Activated CD4-positive, alpha-beta T cell treated with anti-CD3 and anti-CD28 coated beads, Interleukin-2, amount 10 ng/mL, durations not matched to agents 24 days and 14 days (primary cell): ENCODE results near the gene SPI1. TPM values are rescaled to one million over a fixed set of nuclear protein-coding genes. Genes with fewer than 3 reads are reported as not detected.

ENCODE experiments used
- DNase-seq: peaks from one replicate; pipeline ENCODE4 v3.0.0; 2022
- H3K27ac Mint-ChIP-seq: one replicate; pipeline ENCODE4 v1.8.0; 2022; ENCODE audit warnings: mild to moderate bottlenecking, mixed read lengths
- H3K27me3 Mint-ChIP-seq: one replicate; pipeline ENCODE4 v1.8.0; 2022; ENCODE audit warnings: mixed read lengths
- H3K36me3 Mint-ChIP-seq: one replicate; pipeline ENCODE4 v1.8.0; 2022; ENCODE audit warnings: low read depth, mild to moderate bottlenecking, mixed read lengths
- H3K4me1 Mint-ChIP-seq: one replicate; pipeline ENCODE4 v1.8.0; 2021; ENCODE audit warnings: mixed read lengths
- H3K4me3 Mint-ChIP-seq: one replicate; pipeline ENCODE4 v1.8.0; 2022; ENCODE audit warnings: mild to moderate bottlenecking, moderate library complexity, mixed read lengths
- H3K9me3 Mint-ChIP-seq: one replicate; pipeline ENCODE4 v1.8.0; 2021; ENCODE audit warnings: mixed read lengths
- intact Hi-C: fragments of 100-400 bp; cut with micrococcal nuclease; formaldehyde crosslinking; loops from one replicate; pipeline ENCODE4 v1.15.1; 2023
- total RNA-seq: library from RNA; stranded (reverse); gene quantifications from 2 replicates; pipeline ENCODE4 v1.2.3, GENCODE V29; 2022

The SPI1 gene
- total RNA-seq, 1 donor from 2014 or later: not detected

GRCh38 chr11:47387944-47388696 is 9.8 kb upstream of the SPI1 start:
- Mint-ChIP-seq H3K27ac (no peak overlapping the region), H3K27me3 (no peaks in the 10 kb centered on the region), H3K4me1 (peaks cover 10% of the 10 kb centered on the region), H3K9me3 (no peaks in the 10 kb centered on the region), H3K36me3 (no peaks in the 10 kb centered on the region), H3K4me3 (no peak overlapping the region)
- no peak for DNase-seq
- intact Hi-C loops: no loop called here

GRCh38 chr11:47384498-47384897 is 6.2 kb upstream of the SPI1 start:
- Mint-ChIP-seq H3K4me1 (peaks cover 4% of the 10 kb centered on the region), H3K27ac (no peak overlapping the region), H3K27me3 (no peaks in the 10 kb centered on the region), H3K36me3 (no peaks in the 10 kb centered on the region), H3K4me3 (no peak overlapping the region), H3K9me3 (no peaks in the 10 kb centered on the region)
- DNase-seq: no peak
- intact Hi-C loops: no loop called here

DNA sequence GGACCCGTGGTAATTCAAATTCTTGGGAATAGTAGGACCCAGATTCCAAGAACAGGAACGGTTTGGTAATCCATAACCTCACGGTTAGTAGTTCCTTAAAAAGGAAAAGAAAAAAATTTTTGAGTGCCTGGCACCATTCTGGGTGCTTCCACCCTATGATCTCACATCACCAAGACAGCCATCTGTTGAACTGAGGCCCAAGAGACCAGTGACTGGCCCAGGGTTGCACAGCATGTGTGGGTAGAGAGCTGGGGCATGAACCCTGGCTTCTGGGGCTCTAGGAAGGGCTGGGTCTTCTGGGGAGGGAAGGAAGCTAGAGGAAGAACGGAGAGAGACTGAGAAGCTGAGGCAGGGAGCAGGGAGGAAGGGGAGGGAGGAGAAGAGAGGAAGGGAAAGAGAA is 4.7 kb upstream of the SPI1 start:
- Mint-ChIP-seq H3K9me3 (no peaks in the 10 kb centered on the region), H3K27ac (no peak overlapping the region), H3K36me3 (no peaks in the 10 kb centered on the region), H3K27me3 (no peaks in the 10 kb centered on the region), H3K4me1 (peaks cover 3% of the 10 kb centered on the region), H3K4me3 (no peak overlapping the region)
- DNase-seq: no peak
- intact Hi-C loops: no loop called here

DNA sequence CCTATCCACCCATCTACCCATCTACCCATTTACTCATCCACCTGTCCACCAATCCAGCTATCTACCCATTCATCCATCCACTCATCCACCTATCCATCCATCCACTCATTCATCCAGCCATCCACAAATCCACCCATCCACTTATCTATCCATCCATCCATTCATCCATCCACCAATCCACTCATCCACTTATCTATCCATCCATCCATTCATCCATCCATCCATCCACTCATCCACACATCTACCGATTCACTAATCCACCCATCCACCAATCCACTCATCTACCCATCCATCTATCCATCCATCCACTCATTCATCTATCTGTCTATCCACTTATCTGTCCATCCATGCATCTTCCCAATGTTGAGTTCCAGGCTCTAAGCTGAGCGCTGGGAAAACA is 1.7 kb upstream of the SPI1 start:
- no peaks in the 10 kb centered on the region for H3K36me3 Mint-ChIP-seq
- intact Hi-C loops: no loop called here
- no peak overlapping the region for H3K4me3 Mint-ChIP-seq
- H3K27me3 Mint-ChIP-seq: no peaks in the 10 kb centered on the region
- no peaks in the 10 kb centered on the region for H3K9me3 Mint-ChIP-seq
- peaks cover 6% of the 10 kb centered on the region for H3K4me1 Mint-ChIP-seq
- H3K27ac Mint-ChIP-seq: no peak overlapping the region
- DNase-seq: no peak

DNA sequence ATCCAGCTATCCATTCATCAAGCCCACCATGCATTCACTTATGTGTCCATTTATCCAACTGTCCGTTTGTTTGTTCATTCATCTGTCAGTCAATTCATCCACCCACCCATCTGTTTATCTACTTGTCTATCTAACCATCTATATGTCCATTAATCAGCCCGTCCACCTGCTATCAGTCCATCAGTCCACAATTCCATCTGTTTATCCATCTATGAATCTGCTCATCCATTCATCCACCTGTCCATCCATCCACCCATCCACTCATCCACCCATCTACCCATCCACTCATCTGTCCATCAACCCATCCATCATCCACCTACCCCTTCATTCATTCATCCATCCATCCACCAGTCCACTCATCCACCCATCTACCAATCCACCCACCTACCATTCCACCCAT is 970 bp upstream of the SPI1 start:
- H3K36me3 Mint-ChIP-seq: no peaks in the 10 kb centered on the region
- H3K27ac Mint-ChIP-seq: no peak overlapping the region
- H3K4me3 Mint-ChIP-seq: no peak overlapping the region
- peaks cover 10% of the 10 kb centered on the region for H3K4me1 Mint-ChIP-seq
- intact Hi-C loops: no loop called here
- DNase-seq: no peak
- no peaks in the 10 kb centered on the region for H3K27me3 Mint-ChIP-seq
- no peaks in the 10 kb centered on the region for H3K9me3 Mint-ChIP-seq

- Mint-ChIP-seq H3K27ac (no peak overlapping the region), H3K9me3 (no peaks in the 10 kb centered on the region), H3K27me3 (no peaks in the 10 kb centered on the region), H3K4me3 (no peak overlapping the region), H3K4me1 (peaks cover 12% of the 10 kb centered on the region), H3K36me3 (no peaks in the 10 kb centered on the region)
- DNase-seq: no peak
- intact Hi-C loops: no loop called here
These were observed 456 bp upstream of the SPI1 start for GRCh38 chr11:47378836-47379170.

GRCh38 chr11:47377571-47378009 is 757 bp downstream of the SPI1 start:
- Mint-ChIP-seq H3K27me3 (no peaks in the 10 kb centered on the region), H3K27ac (no peak overlapping the region), H3K36me3 (no peaks in the 10 kb centered on the region), H3K4me3 (no peak overlapping the region), H3K9me3 (no peaks in the 10 kb centered on the region), H3K4me1 (peaks cover 12% of the 10 kb centered on the region)
- no peak for DNase-seq
- intact Hi-C loops: no loop called here

GRCh38 chr11:47376525-47377371 is 1.6 kb downstream of the SPI1 start:
- intact Hi-C loops: no loop called here
- Mint-ChIP-seq H3K27ac (no peak overlapping the region), H3K4me3 (no peak overlapping the region), H3K9me3 (no peaks in the 10 kb centered on the region), H3K27me3 (no peaks in the 10 kb centered on the region), H3K4me1 (peaks cover 9% of the 10 kb centered on the region), H3K36me3 (no peaks in the 10 kb centered on the region)
- no peak for DNase-seq

DNA sequence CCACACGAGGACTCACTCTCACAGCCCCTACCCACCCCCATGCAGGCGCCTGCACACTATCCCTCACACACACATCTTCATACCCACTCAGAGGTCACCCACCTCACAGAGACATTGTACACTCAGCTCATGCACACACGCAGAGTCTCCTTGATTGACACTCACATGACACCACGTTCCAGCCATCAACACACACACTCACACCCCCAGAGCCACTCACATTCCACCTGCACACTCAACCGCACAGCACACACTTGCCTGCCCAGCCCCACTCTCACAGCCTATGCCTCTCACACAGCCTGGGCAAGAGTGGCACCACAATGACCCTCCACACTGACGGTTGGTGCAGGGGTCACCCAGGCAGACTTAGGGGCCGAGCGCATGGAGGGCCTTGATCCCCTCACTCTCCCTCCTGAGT is 2.2 kb downstream of the SPI1 start:
- Mint-ChIP-seq H3K27ac (peak overlapping the region; percentile 11), H3K36me3 (no peaks in the 10 kb centered on the region), H3K4me1 (peaks cover 9% of the 10 kb centered on the region), H3K9me3 (no peaks in the 10 kb centered on the region), H3K4me3 (no peak overlapping the region), H3K27me3 (no peaks in the 10 kb centered on the region)
- peak; percentile 53 for DNase-seq
- intact Hi-C loops: no loop called here

DNA sequence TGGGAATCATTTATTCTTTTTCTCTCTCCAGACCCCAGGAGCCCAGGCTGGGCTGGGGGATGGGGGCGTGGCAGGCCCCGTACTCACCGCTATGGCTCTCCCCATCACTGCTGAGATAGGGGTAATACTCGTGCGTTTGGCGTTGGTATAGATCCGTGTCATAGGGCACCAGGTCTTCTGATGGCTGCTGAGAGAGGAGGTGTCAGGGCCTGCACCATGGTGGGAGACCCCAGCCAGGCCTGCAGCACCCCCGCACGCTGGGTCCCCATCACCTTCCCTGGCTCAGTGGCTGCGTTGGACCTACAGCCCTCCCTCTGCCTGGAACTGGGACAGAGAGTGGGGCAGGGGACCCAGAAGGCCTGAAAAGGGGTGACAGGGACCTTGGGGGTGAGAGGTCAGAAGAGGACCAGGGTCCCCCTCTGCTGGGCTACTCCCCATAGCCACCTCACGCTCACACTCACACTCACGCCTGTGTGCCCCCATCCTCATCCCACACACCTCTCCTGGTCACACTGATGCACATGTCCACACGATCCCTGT is 2.7 kb downstream of the SPI1 start:
- intact Hi-C loops: loop anchor here (2.0 kb wide), 2 partner anchors 19 to 79 kb away; no protein-coding TSS in a partner anchor
- H3K9me3 Mint-ChIP-seq: no peaks in the 10 kb centered on the region
- no peak overlapping the region for H3K4me3 Mint-ChIP-seq
- H3K4me1 Mint-ChIP-seq: peaks cover 9% of the 10 kb centered on the region
- no peaks in the 10 kb centered on the region for H3K36me3 Mint-ChIP-seq
- H3K27ac Mint-ChIP-seq: no peak overlapping the region
- DNase-seq: no peak
- H3K27me3 Mint-ChIP-seq: no peaks in the 10 kb centered on the region

GRCh38 chr11:47375020-47375419 is 3.3 kb downstream of the SPI1 start:
- intact Hi-C loops: loop anchor here (2.0 kb wide), 2 partner anchors 20 to 80 kb away; no protein-coding TSS in a partner anchor

GRCh38 chr11:47374720-47375019 is 3.7 kb downstream of the SPI1 start:
- Mint-ChIP-seq H3K36me3 (no peaks in the 10 kb centered on the region), H3K4me3 (no peak overlapping the region), H3K4me1 (peaks cover 11% of the 10 kb centered on the region), H3K27ac (no peak overlapping the region), H3K9me3 (no peaks in the 10 kb centered on the region), H3K27me3 (no peaks in the 10 kb centered on the region)
- intact Hi-C loops: loop anchor here (1.0 to 2.0 kb wide), 3 partner anchors 20 to 80 kb away; partner anchors contain the start of gene SLC39A13
- no peak for DNase-seq

More at GRCh38 chr11:47375020-47375419, 3.3 kb downstream of the SPI1 start:
- H3K36me3 Mint-ChIP-seq: no peaks in the 10 kb centered on the region
- peaks cover 9% of the 10 kb centered on the region for H3K4me1 Mint-ChIP-seq
- H3K27me3 Mint-ChIP-seq: no peaks in the 10 kb centered on the region
- H3K4me3 Mint-ChIP-seq: no peak overlapping the region
- no peaks in the 10 kb centered on the region for H3K9me3 Mint-ChIP-seq
- DNase-seq: no peak
- no peak overlapping the region for H3K27ac Mint-ChIP-seq

DNA sequence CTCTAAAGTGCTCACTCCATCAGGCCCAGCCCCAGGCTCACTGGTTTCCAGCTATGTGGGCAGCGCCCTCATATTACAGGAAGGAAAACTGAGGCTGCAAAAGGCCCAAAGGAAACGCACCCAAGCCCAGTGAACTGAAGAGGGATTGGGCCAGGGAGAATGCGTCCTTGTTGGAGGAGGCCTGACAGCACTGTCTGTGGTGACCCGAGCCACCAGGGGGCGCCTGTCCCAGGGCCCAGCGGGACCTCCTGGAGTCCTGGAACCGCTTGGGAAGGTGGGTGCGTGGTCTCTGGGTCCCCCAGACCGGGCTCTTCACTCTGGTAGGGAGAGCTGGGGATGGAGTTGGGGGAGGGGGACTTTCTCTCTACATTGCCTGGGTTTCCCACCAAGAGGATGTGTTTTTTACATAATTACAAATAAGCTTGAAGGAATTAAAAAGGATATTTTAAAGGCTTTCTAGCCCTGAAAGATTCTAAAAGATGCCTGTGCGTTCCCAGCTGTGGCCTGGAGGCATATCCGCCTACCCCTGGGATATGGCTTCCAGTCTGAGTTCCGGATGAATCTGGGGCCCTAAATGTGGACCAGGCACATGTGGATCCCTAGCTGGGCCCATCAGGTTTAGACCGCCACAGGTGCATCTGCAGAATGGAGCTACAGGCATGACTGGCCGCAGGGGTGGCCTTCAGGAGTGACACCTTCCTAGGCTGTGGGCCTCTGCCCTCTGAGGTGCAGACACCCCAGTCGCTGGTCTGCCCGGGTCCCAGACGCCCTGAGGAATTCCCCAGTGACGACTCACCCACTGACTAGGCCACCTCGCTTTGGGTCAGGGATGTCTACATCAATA is 4.2 kb downstream of the SPI1 start:
- Mint-ChIP-seq H3K36me3 (no peaks in the 10 kb centered on the region), H3K4me3 (no peak overlapping the region), H3K27me3 (peaks cover 2% of the 10 kb centered on the region), H3K4me1 (peaks cover 17% of the 10 kb centered on the region), H3K9me3 (no peaks in the 10 kb centered on the region), H3K27ac (peak overlapping the region; percentile 41)
- intact Hi-C loops: loop anchor here (1.0 to 2.0 kb wide), 3 partner anchors 21 to 81 kb away; partner anchors contain the start of gene SLC39A13
- peak; percentile 95 for DNase-seq
